ENCODE data around the gene WNT4. TPM values are rescaled to one million over a fixed set of nuclear protein-coding genes. Genes with fewer than 3 reads are reported as not detected.

WNT4 gene
- total and polyA plus RNA-seq, 7 donors: 0.14 to 1.2 (median 0.36) TPM

- intact Hi-C loops (cut with DNase I): no loop called here
- no peak for DNase-seq
These were observed 39.8 kb upstream of the WNT4 start for GRCh38 chr1:22182715-22183114.

DNA sequence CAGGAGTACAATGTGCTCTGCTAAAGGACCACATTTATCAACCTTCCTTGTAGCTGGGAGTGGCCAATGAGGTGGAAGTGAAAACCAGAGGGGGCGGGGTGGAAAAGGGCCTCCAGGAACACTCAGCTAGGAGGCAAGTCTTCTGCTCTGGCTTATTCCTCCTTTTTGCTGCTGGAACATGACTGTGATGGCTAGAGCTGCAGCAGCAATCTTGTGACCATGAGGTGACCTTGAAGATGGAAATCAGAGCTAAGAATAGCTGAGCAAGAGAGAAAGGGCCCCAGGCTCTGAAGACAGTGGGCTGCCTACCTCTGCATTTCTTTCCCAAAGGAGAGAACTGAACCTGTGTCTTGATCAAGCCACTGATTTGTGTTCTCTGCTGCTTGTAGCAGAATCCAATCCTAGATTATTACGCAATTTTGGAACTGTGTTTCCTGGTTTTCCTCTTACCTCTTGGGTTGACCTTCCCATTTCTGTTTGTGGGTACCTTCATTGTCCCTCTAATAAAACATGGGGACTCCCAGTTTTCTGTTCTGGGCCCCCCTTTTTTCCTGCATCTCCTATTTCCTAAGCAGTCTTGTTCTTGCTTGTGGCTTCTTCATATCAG is 36.4 kb upstream of the WNT4 start:
- no peaks in the 10 kb centered on the region for H3K36me3 ChIP-seq
- H3K4me1 ChIP-seq: no peaks in the 10 kb centered on the region
- H3K9me3 ChIP-seq: peaks cover 0 to 3% (median 0%) of the 10 kb centered on the region in 4 donors
- peaks cover 0 to 8% (median 0%) of the 10 kb centered on the region in 3 donors for H3K27me3 ChIP-seq
- intact Hi-C loops (cut with DNase I): no loop called here
- no peak overlapping the region for H3K27ac ChIP-seq
- TF ChIP-seq POLR2A (IDR thresholded peaks at IDR 0.05) (no peak), EP300 (IDR thresholded peaks at IDR 0.05) (no peak), POLR2AphosphoS5 (IDR thresholded peaks at IDR 0.05) (no peak)
- TF ChIP-seq, protein P1, sequence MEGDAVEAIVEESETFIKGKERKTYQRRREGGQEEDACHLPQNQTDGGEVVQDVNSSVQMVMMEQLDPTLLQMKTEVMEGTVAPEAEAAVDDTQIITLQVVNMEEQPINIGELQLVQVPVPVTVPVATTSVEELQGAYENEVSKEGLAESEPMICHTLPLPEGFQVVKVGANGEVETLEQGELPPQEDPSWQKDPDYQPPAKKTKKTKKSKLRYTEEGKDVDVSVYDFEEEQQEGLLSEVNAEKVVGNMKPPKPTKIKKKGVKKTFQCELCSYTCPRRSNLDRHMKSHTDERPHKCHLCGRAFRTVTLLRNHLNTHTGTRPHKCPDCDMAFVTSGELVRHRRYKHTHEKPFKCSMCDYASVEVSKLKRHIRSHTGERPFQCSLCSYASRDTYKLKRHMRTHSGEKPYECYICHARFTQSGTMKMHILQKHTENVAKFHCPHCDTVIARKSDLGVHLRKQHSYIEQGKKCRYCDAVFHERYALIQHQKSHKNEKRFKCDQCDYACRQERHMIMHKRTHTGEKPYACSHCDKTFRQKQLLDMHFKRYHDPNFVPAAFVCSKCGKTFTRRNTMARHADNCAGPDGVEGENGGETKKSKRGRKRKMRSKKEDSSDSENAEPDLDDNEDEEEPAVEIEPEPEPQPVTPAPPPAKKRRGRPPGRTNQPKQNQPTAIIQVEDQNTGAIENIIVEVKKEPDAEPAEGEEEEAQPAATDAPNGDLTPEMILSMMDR (IDR thresholded peaks at IDR 0.05): no peak
- DNase-seq: no peak
- 94 to 96% methylated on average over 2 of the region's 2 CpGs for WGBS, 2 donors
- H3K4me3 ChIP-seq: no peak overlapping the region

More at GRCh38 chr1:22182715-22183114, 39.8 kb upstream of the WNT4 start:
- Histone ChIP-seq H3K27ac (no peak overlapping the region), H3K36me3 (no peaks in the 10 kb centered on the region), H3K4me1 (no peaks in the 10 kb centered on the region), H3K9me3 (peaks cover 0 to 3% (median 0%) of the 10 kb centered on the region in 4 donors), H3K4me3 (no peak overlapping the region), H3K27me3 (peaks cover 0 to 19% (median 0%) of the 10 kb centered on the region in 3 donors)
- TF ChIP-seq POLR2AphosphoS5 (IDR thresholded peaks at IDR 0.05): no peak
- no peak for TF ChIP-seq POLR2A (IDR thresholded peaks at IDR 0.05)
- TF ChIP-seq EP300 (IDR thresholded peaks at IDR 0.05): no peak
- TF ChIP-seq, protein P1 (IDR thresholded peaks at IDR 0.05): no peak
- WGBS, 2 donors: 47 to 65% methylated on average over 11 of the region's 11 CpGs

GRCh38 chr1:22177354-22178003 is 34.6 kb upstream of the WNT4 start:
- peaks cover 0 to 3% (median 0%) of the 10 kb centered on the region in 4 donors for H3K9me3 ChIP-seq
- intact Hi-C loops (cut with DNase I): no loop called here
- H3K27me3 ChIP-seq: peaks cover 0 to 3% (median 0%) of the 10 kb centered on the region in 3 donors
- H3K36me3 ChIP-seq: no peaks in the 10 kb centered on the region
- no peak overlapping the region for H3K4me3 ChIP-seq
- DNase-seq: no peak
- WGBS, 2 donors: 81 to 87% methylated on average over 9 of the region's 9 CpGs
- no peaks in the 10 kb centered on the region for H3K4me1 ChIP-seq
- H3K27ac ChIP-seq: no peak overlapping the region
- TF ChIP-seq EP300 (IDR thresholded peaks at IDR 0.05): no peak
- TF ChIP-seq POLR2AphosphoS5 (IDR thresholded peaks at IDR 0.05): no peak
- TF ChIP-seq, protein P1 (IDR thresholded peaks at IDR 0.05): no peak
- TF ChIP-seq POLR2A (IDR thresholded peaks at IDR 0.05): no peak

DNA sequence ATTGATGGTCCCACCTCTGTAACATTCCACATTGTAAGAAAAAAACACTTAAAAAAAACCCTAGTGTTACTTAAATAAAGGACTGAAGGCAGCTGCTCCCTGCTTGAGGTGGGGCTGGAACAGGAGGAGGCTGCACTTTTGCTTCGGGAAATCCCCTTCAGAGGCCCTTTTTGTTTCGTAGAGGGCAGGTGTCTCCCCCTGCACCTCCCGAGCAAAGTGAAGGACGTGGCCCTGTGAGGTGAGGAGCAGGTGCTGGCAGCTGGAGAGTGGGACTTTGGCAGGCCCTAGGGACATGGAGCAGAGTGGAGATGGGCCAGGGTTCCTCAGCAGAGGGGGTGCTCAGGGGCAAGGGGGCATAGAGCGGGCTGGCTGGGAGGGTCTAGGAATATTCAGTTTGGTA is 33.4 kb upstream of the WNT4 start:
- Histone ChIP-seq H3K27ac (no peak overlapping the region), H3K4me1 (no peaks in the 10 kb centered on the region), H3K36me3 (no peaks in the 10 kb centered on the region), H3K9me3 (peaks cover 0 to 3% (median 0%) of the 10 kb centered on the region in 4 donors), H3K27me3 (no peaks in the 10 kb centered on the region), H3K4me3 (no peak overlapping the region)
- DNase-seq: no peak
- intact Hi-C loops (cut with DNase I): no loop called here
- TF ChIP-seq EP300 (IDR thresholded peaks at IDR 0.05): no peak
- TF ChIP-seq, protein P1 (IDR thresholded peaks at IDR 0.05): no peak
- TF ChIP-seq POLR2AphosphoS5 (IDR thresholded peaks at IDR 0.05): no peak
- no peak for TF ChIP-seq POLR2A (IDR thresholded peaks at IDR 0.05)
- WGBS, 2 donors: 21 to 35% methylated on average over 5 of the region's 5 CpGs
